Caki2 (cell line): ENCODE data around the gene ZNF350. TPM values are rescaled to one million over a fixed set of nuclear protein-coding genes. Genes with fewer than 3 reads are reported as not detected.
"Not testable (repeated sequence)": the region's sequence is repeated elsewhere in the genome, so short reads cannot be mapped to it uniquely, and the experiment has no call there.

ENCODE experiments used
- DNase-seq: peaks from one replicate; pipeline ENCODE4 v3.0.0-alpha.2; 2015; ENCODE audit warnings: low read depth
- in situ Hi-C: cut with HindIII; loops from 2 replicates; pipeline ENCODE4 v1.10.0; 2016; ENCODE audit warnings: low sequenced_read_pairs, low pct_unique_long_range_greater_than_20kb, mixed read lengths
- total RNA-seq: library from RNA; depleted of rRNA; stranded (reverse); fragments of >200 nt; shearing (Covaris generic); gene quantifications from 2 replicates; pipeline ENCODE4 v1.2.3, GENCODE V29; 2014; ENCODE audit warnings: low replicate concordance

The ZNF350 gene
- total RNA-seq, 1 experiment from 2014 or later = 3.0 TPM

- DNase-seq = no peak
- in situ Hi-C loops = no loop called here
These were observed 7.8 kb downstream of the ZNF350 start for GRCh38 chr19:51978882-51979281.

GRCh38 chr19:51977346-51977745, 9.3 kb downstream of the ZNF350 start:
- no peak for DNase-seq
- in situ Hi-C loops = no loop called here

- in situ Hi-C loops = no loop called here
- no peak for DNase-seq
These were observed 9.8 kb downstream of the ZNF350 start for GRCh38 chr19:51976852-51977251.

- in situ Hi-C loops, DNase-seq: not testable (repeated sequence)
These were observed 10.9 kb downstream of the ZNF350 start for GRCh38 chr19:51975787-51976186.

- in situ Hi-C loops = no loop called here
- DNase-seq = peak; percentile 29
These were observed 15.0 kb downstream of the ZNF350 start for GRCh38 chr19:51971624-51972023.

GRCh38 chr19:51970718-51971117, 15.9 kb downstream of the ZNF350 start:
- DNase-seq = no peak
- in situ Hi-C loops = no loop called here

- no peak for DNase-seq
- in situ Hi-C loops = no loop called here
These were observed 21.1 kb downstream of the ZNF350 start for GRCh38 chr19:51965583-51965982.

GRCh38 chr19:51960621-51961233, 25.9 kb downstream of the ZNF350 start:
- in situ Hi-C loops, DNase-seq: not testable (repeated sequence)

- DNase-seq = no peak
- in situ Hi-C loops = no loop called here
These were observed 26.8 kb downstream of the ZNF350 start for GRCh38 chr19:51959791-51960190.

- DNase-seq, in situ Hi-C loops: not testable (repeated sequence)
These were observed 28.8 kb downstream of the ZNF350 start for GRCh38 chr19:51957846-51958245.

- DNase-seq = no peak
- in situ Hi-C loops = no loop called here
These were observed 37.7 kb downstream of the ZNF350 start for GRCh38 chr19:51948975-51949374.

GRCh38 chr19:51946602-51947001, 40.0 kb downstream of the ZNF350 start:
- in situ Hi-C loops = no loop called here
- no peak for DNase-seq

- in situ Hi-C loops = no loop called here
- no peak for DNase-seq
These were observed 41.7 kb downstream of the ZNF350 start for GRCh38 chr19:51944798-51945552.

- DNase-seq = no peak
- in situ Hi-C loops = no loop called here
These were observed 47.7 kb downstream of the ZNF350 start for GRCh38 chr19:51938936-51939335.

- in situ Hi-C loops = no loop called here
- DNase-seq = no peak
These were observed 54.7 kb downstream of the ZNF350 start for GRCh38 chr19:51931921-51932320.

- in situ Hi-C loops = no loop called here
- DNase-seq = no peak
These were observed 58.8 kb downstream of the ZNF350 start for GRCh38 chr19:51927859-51928258.

GRCh38 chr19:51926784-51927741, 59.6 kb downstream of the ZNF350 start, which contains the start of gene ZNF613:
ZNF613 (plus strand) TSS chr19:51927472; CDS start chr19:51936221, 8,749 bp downstream.
- in situ Hi-C loops = no loop called here
- peak; percentile 86 for DNase-seq

- DNase-seq = no peak
- in situ Hi-C loops = no loop called here
These were observed 60.2 kb downstream of the ZNF350 start for GRCh38 chr19:51926426-51926783.

- DNase-seq = peak; percentile 29
- in situ Hi-C loops = no loop called here
These were observed 64.7 kb downstream of the ZNF350 start for GRCh38 chr19:51921949-51922348.
